ENCODE results near the gene TRAPPC2L. TPM values are rescaled to one million over a fixed set of nuclear protein-coding genes. Genes with fewer than 3 reads are reported as not detected.

Gene TRAPPC2L
- total and polyA plus RNA-seq, 3 experiments from 2014 or later: 90.0 to 106 (median 104) TPM

Other genes with a start within 250 kb of the TRAPPC2L start
- gene IL17C, start 218.6 kb upstream of the TRAPPC2L start, total RNA-seq: under 1 TPM in 1 of 2 experiments, not detected in 1; 0.22 TPM
- not detected for gene IL17C, start 218.6 kb upstream of the TRAPPC2L start, polyA plus RNA-seq
- 100 to 1,000 TPM; 208 to 237 TPM for gene CYBA, start 206.1 kb upstream of the TRAPPC2L start, total RNA-seq
- 1,129 TPM for gene CYBA, start 206.1 kb upstream of the TRAPPC2L start, polyA plus RNA-seq
- 10 to 100 TPM; 58.0 to 59.7 TPM for gene MVD, start 194.0 kb upstream of the TRAPPC2L start, total RNA-seq
- 25.6 TPM for gene MVD, start 194.0 kb upstream of the TRAPPC2L start, polyA plus RNA-seq
- gene SNAI3, start 170.6 kb upstream of the TRAPPC2L start, total RNA-seq: 1 to 10 TPM; 2.2 to 2.8 TPM
- 13.5 TPM for gene SNAI3, start 170.6 kb upstream of the TRAPPC2L start, polyA plus RNA-seq
- gene RNF166, start 150.7 kb upstream of the TRAPPC2L start, total RNA-seq: 10 to 100 TPM; 51.7 to 56.2 TPM
- gene RNF166, start 150.7 kb upstream of the TRAPPC2L start, polyA plus RNA-seq: 122 TPM
- 10 to 100 TPM; 68.6 to 69.0 TPM for gene CTU2, start 150.6 kb upstream of the TRAPPC2L start, total RNA-seq
- gene CTU2, start 150.6 kb upstream of the TRAPPC2L start, polyA plus RNA-seq: 21.6 TPM
- 100 to 1,000 TPM; 215 to 230 TPM for gene PIEZO1, start 71.9 kb upstream of the TRAPPC2L start, total RNA-seq
- 58.4 TPM for gene PIEZO1, start 71.9 kb upstream of the TRAPPC2L start, polyA plus RNA-seq
- 100 to 1,000 TPM in 1 of 2 experiments, 10 to 100 TPM in 1; 97.6 to 106 TPM for gene CDT1, start 53.3 kb upstream of the TRAPPC2L start, total RNA-seq
- 0.26 TPM for gene CDT1, start 53.3 kb upstream of the TRAPPC2L start, polyA plus RNA-seq
- gene APRT, start 45.2 kb upstream of the TRAPPC2L start, total RNA-seq: 100 to 1,000 TPM; 338 to 348 TPM
- gene APRT, start 45.2 kb upstream of the TRAPPC2L start, polyA plus RNA-seq: 490 TPM
- 10 to 100 TPM; 19.2 to 22.5 TPM for gene GALNS, start 180 bp upstream of the TRAPPC2L start, total RNA-seq
- 13.0 TPM for gene GALNS, start 180 bp upstream of the TRAPPC2L start, polyA plus RNA-seq
- not detected for gene PABPN1L, start 9.5 kb downstream of the TRAPPC2L start, total RNA-seq
- gene PABPN1L, start 9.5 kb downstream of the TRAPPC2L start, polyA plus RNA-seq: not detected
- under 1 TPM in 1 of 2 experiments, not detected in 1; 0.22 TPM for gene CBFA2T3, start 120.1 kb downstream of the TRAPPC2L start, total RNA-seq
- gene CBFA2T3, start 120.1 kb downstream of the TRAPPC2L start, polyA plus RNA-seq: not detected
- gene ACSF3, start 236.7 kb downstream of the TRAPPC2L start, total RNA-seq: 10 to 100 TPM; 43.6 to 43.9 TPM
- 35.5 TPM for gene ACSF3, start 236.7 kb downstream of the TRAPPC2L start, polyA plus RNA-seq

Data from CD8-positive, alpha-beta memory T cell (primary cell).